HepG2 (cell line): Measurements from ENCODE around the gene UBAP1. TPM values are rescaled to one million over a fixed set of nuclear protein-coding genes. Genes with fewer than 3 reads are reported as not detected.

Source experiments
- ATAC-seq: fragments of 200-7000 bp; cut with Tn5 transposase; 3 replicates; pipeline ENCODE4 v1.9.1; 2020; ENCODE audit warnings: mild to moderate bottlenecking, moderate library complexity
- BruUV-seq: library from RNA; stranded (reverse); fragments of 400-500 nt; replicated peaks from 2 replicates; lab custom pipeline; 2021; lab: Mats Ljungman, UMichigan
- CTCF ChIA-PET: fragments of 300-600 bp; formaldehyde crosslinking; extraction: SDS; loops from one replicate; lab custom pipeline; 2021; ENCODE audit warnings: low total read pairs, inconsistent platforms, low intra/inter-chr PET ratio; lab: Yijun Ruan, JAX
- POLR2A ChIA-PET: fragments of 350-600 bp; sonication (Branson Sonifier 250); formaldehyde crosslinking; loops from one replicate; lab custom pipeline; 2020; ENCODE audit warnings: antibody characterized with exemption, inconsistent platforms; lab: Yijun Ruan, JAX
- DNase-seq: peaks from one replicate; pipeline ENCODE4 v3.0.0-alpha.2; 2015; ENCODE audit warnings: low spot score
- FAIRE-seq: peaks from 3 replicates; lab custom pipeline; 2011; peaks lifted over from hg19 to GRCh38; lab: Jason Lieb, UNC
- H2AFZ ChIP-seq: one replicate; pipeline ENCODE4 v1.6.1; 2011; ENCODE audit warnings: low read length, inconsistent platforms
- H3K27ac ChIP-seq: fragments of 300-600 bp; 3 replicates; pipeline ENCODE4 v1.8.0; 2011; ENCODE audit warnings: mixed run types, mild to moderate bottlenecking, mixed read lengths, low read length, inconsistent platforms; ENCODE audit not compliant: insufficient read depth; ENCODE audit errors: extremely low read length
- H3K27me3 ChIP-seq, 2 experiments: fragments of 200-600 bp in 1 of 2; 2 replicates in 1 of 2; 3 replicates in 1 of 2; pipeline versions ENCODE4 v1.6.0 to v1.8.0; 2011; ENCODE audit warnings: low read length in 2 of 2, mild to moderate bottlenecking in 2 of 2, moderate library complexity in 2 of 2, inconsistent platforms in 1 of 2; ENCODE audit not compliant: insufficient read depth in 2 of 2, control insufficient read depth in 1 of 2
- H3K36me3 ChIP-seq, 2 experiments: fragments of 200-600 bp in 1 of 2; replicated peaks in 1 of 2; 2 replicates in 1 of 2; 3 replicates in 1 of 2; pipeline versions ENCODE4 v1.5.1 to v1.8.0; 2011; ENCODE audit warnings: low read length in 2 of 2, inconsistent platforms in 1 of 2; ENCODE audit not compliant: insufficient read depth in 2 of 2, control insufficient read depth in 1 of 2
- H3K4me1 ChIP-seq: 2 replicates; pipeline ENCODE4 v1.5.1; 2012; ENCODE audit warnings: low read length, inconsistent platforms; ENCODE audit not compliant: insufficient read depth
- H3K4me2 ChIP-seq: 2 replicates; pipeline ENCODE4 v1.6.0; 2011; ENCODE audit warnings: low read depth, low read length, inconsistent platforms
- H3K4me3 ChIP-seq, 3 experiments: fragments of 200-600 bp in 1 of 3; sonication (generic), shearing (Covaris generic) in 1 of 3; replicated peaks in 1 of 3; 2 replicates each; pipeline ENCODE4 v1.5.1; 2011 to 2016; ENCODE audit warnings: low read length in 3 of 3, inconsistent platforms in 2 of 3, low read depth in 2 of 3, mild to moderate bottlenecking in 2 of 3, control low read depth in 1 of 3, mixed read lengths in 1 of 3; ENCODE audit not compliant: insufficient read depth in 1 of 3
- H3K79me2 ChIP-seq: one replicate; pipeline ENCODE4 v1.6.1; 2011; ENCODE audit warnings: low read length, inconsistent platforms; ENCODE audit not compliant: insufficient read depth
- H3K9ac ChIP-seq: 2 replicates; pipeline ENCODE4 v1.6.0; 2011; ENCODE audit warnings: mild to moderate bottlenecking, low read depth, low read length, inconsistent platforms; ENCODE audit not compliant: insufficient read depth
- H3K9me3 ChIP-seq: 2 replicates; pipeline ENCODE4 v1.5.1; 2012; ENCODE audit warnings: mild to moderate bottlenecking, low read length
- H4K20me1 ChIP-seq: 2 replicates; pipeline ENCODE4 v1.6.0; 2011; ENCODE audit warnings: inconsistent platforms, mild to moderate bottlenecking, low read length, moderate library complexity; ENCODE audit not compliant: insufficient read depth
- HNRNPK ChIP-seq: fragments of 200-400 bp; formaldehyde crosslinking; IDR thresholded peaks from 2 replicates; pipeline ENCODE4 v1.6.1; 2018; ENCODE audit warnings: low read length, low read depth, moderate library complexity, mild to moderate bottlenecking; ENCODE audit not compliant: poor library complexity, severe bottlenecking
- MAFF ChIP-seq: IDR thresholded peaks from 2 replicates; pipeline ENCODE4 v1.6.1; 2011; ENCODE audit warnings: low read depth, low read length, improper control_type of control experiment
- MAFK ChIP-seq, 2 experiments: IDR thresholded peaks in 1 of 2; conservative IDR thresholded peaks in 1 of 2; 2 replicates each; pipeline ENCODE4 v1.6.1; 2011; ENCODE audit warnings: improper control_type of control experiment in 2 of 2, low read length in 2 of 2
- MBD4 ChIP-seq: IDR thresholded peaks from 2 replicates; pipeline ENCODE4 v1.6.1; 2012; ENCODE audit warnings: low read length, inconsistent platforms, borderline replicate concordance
- PCBP1 ChIP-seq: fragments of 200-400 bp; formaldehyde crosslinking; IDR thresholded peaks from 2 replicates; pipeline ENCODE4 v1.6.1; 2017; ENCODE audit warnings: mild to moderate bottlenecking, low read depth, low read length, borderline replicate concordance
- PHB2 ChIP-seq: fragments of 450-650 bp; IDR thresholded peaks from 2 replicates; pipeline ENCODE4 v1.6.1; 2018; ENCODE audit not compliant: partially characterized antibody
- PRMT3 ChIP-seq: sonication (generic); formaldehyde crosslinking; IDR thresholded peaks from 2 replicates; pipeline ENCODE4 v1.8.1; 2022; ENCODE audit warnings: low read depth, mild to moderate bottlenecking, moderate library complexity, missing genetic modification reagents, borderline replicate concordance
- RBFOX2 ChIP-seq: fragments of 200-400 bp; formaldehyde crosslinking; IDR thresholded peaks from 2 replicates; pipeline ENCODE4 v1.6.1; 2017; ENCODE audit warnings: low read depth, mild to moderate bottlenecking, low read length
- SMAD1 ChIP-seq: sonication (generic); formaldehyde crosslinking; IDR thresholded peaks from 2 replicates; pipeline ENCODE4 v1.4.0; 2020; ENCODE audit warnings: missing genetic modification reagents, low read depth, mild to moderate bottlenecking, borderline replicate concordance
- ZMYM2 ChIP-seq: sonication (generic); formaldehyde crosslinking; IDR thresholded peaks from 2 replicates; pipeline ENCODE4 v1.8.0; 2022; ENCODE audit warnings: mild to moderate bottlenecking, missing genetic modification reagents
- ZMYM4 ChIP-seq: sonication (generic); formaldehyde crosslinking; IDR thresholded peaks from 2 replicates; pipeline ENCODE4 v1.8.1; 2023; ENCODE audit warnings: mild to moderate bottlenecking, missing genetic modification reagents
- ZNF142 ChIP-seq: sonication (generic); formaldehyde crosslinking; IDR thresholded peaks from 2 replicates; pipeline ENCODE4 v1.4.0; 2020; ENCODE audit warnings: missing genetic modification reagents
- ZNF670 ChIP-seq: sonication (generic); formaldehyde crosslinking; IDR thresholded peaks from 2 replicates; pipeline ENCODE4 v1.8.0; 2022; ENCODE audit warnings: mild to moderate bottlenecking, missing genetic modification reagents, borderline replicate concordance
- ZNF749 ChIP-seq: sonication (generic); formaldehyde crosslinking; IDR thresholded peaks from 2 replicates; pipeline ENCODE4 v1.8.0; 2022; ENCODE audit warnings: mild to moderate bottlenecking, missing genetic modification reagents, moderate library complexity, borderline replicate concordance
- WGBS: methylation state at CpG from one replicate; pipeline ENCODE4 v1.1.6; 2017; ENCODE audit warnings: low lambda C conversion rate; 5-methylcytosine and 5-hydroxymethylcytosine counted together
- in situ Hi-C: cut with HindIII; loops from 2 replicates; pipeline ENCODE4 v1.10.0; 2017; ENCODE audit warnings: low pct_unique_long_range_greater_than_20kb; ENCODE audit not compliant: extremely low pct_ligation_motif_present
- intact Hi-C: fragments of 100-400 bp; cut with micrococcal nuclease; formaldehyde crosslinking; loops from one replicate; pipeline ENCODE4 v1.10.0; 2022; ENCODE audit not compliant: unreplicated experiment
- polyA plus RNA-seq, 8 experiments: library from polyadenylated mRNA; depleted of rRNA in 3 of 8; stranded (reverse) in 7 of 8; unstranded in 1 of 8; fragments of >200 nt; fragmentation: Illumina TruSeq in 4 of 8; extraction: Trizol in 4 of 8; gene quantifications; 2 replicates each; pipeline versions ENCODE4 v1.2.1 to v1.2.3, GENCODE V29; 2011 to 2016; ENCODE audit warnings: low read depth in 4 of 8, missing spikeins in 1 of 8, mixed read lengths in 1 of 8; ENCODE audit not compliant: insufficient read depth in 1 of 8
- total RNA-seq, 5 experiments: library from RNA; depleted of rRNA; stranded (reverse); fragments of >200 nt; fragmentation: Illumina TruSeq; extraction: Trizol; gene quantifications; 2 replicates each; pipeline ENCODE4 v1.2.3, GENCODE V29; 2016; ENCODE audit warnings: low read depth in 1 of 5

Gene UBAP1
- total and polyA plus RNA-seq, 2 of the 13 experiments (the other 11 are each of a cell fraction or from before 2014, with no cell fraction given): 19.5 to 40.5 TPM

DNA sequence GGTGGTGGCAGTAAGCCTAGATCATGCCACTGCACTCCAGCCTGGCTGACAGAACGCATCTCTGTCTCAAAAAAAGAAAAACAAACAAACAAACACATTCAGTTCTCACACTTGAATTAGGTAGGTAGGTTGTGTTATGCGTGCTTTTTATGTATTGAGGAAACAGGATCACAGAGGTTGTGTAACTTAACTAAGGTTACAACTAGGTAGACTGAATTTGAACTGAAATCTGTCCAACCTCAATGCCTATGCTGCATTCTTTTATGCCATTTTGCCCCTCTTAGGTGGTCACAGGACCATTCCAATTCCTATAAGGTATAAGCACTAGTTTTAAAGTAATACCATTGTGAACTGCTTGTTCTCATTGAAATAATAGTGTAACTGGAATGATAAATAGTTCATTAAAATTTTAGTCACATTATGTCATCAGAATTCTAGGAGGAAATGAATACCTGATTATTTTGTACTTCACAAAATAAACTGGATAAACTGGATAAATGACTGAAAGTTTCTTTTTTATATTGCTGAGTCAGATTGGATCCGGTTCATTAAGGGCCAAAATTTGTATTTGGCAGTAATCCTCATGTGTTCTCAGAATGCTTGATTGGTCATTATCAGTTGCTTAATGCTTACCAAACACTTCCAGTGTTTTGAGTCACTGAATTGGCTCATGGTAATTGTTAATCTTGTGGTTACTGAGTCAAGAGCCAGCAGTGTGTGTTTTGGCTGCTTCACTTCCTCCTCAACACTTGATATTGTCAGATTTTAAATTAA lies 7.1 kb downstream of the UBAP1 start:
- ATAC-seq (no peak), DNase-seq (no peak), FAIRE-seq (no peak)
- Histone ChIP-seq H3K4me3 (no peak overlapping the region), H3K9me3 (no peaks in the 10 kb centered on the region), H3K4me1 (peaks cover 24% of the 10 kb centered on the region), H4K20me1 (peaks cover 15% of the 10 kb centered on the region), H3K9ac (no peak overlapping the region), H3K4me2 (no peak overlapping the region), H2AFZ (no peak overlapping the region), H3K27me3 (no peaks in the 10 kb centered on the region), H3K79me2 (peaks cover 66% of the 10 kb centered on the region), H3K27ac (no peak overlapping the region), H3K36me3 (no peaks in the 10 kb centered on the region; a peak in 1 of 5 replicates)
- in situ Hi-C loops: no loop called here
- ChIA-PET CTCF (no interaction called here), POLR2A (no interaction called here)
- TF ChIP-seq ZNF749 (CRISPR knock-in tag) (no peak), MBD4 (no peak), PRMT3 (CRISPR knock-in tag) (no peak), ZNF670 (CRISPR knock-in tag) (no peak), HNRNPK (no peak), ZMYM2 (CRISPR knock-in tag) (no peak), MAFF (peak; percentile 65), ZNF142 (CRISPR knock-in tag) (no peak), PHB2 (no peak), PCBP1 (no peak), RBFOX2 (peak; percentile 37; the same call in 1 of the 2 replicates), SMAD1 (CRISPR knock-in tag) (no peak), ZMYM4 (no peak), MAFK (conservative IDR thresholded peaks at IDR 0.05 in 1 of 2, IDR thresholded peaks at IDR 0.05 in 1 of 2; ENCODE audit: low read length in 2 of 2) (peak in 1 of 2 experiments; percentile 71; a peak in 2 of 4 replicates)
- WGBS: 83% methylated on average over 3 of the region's 3 CpGs
- BruUV-seq: TSS peak; percentile 9
- intact Hi-C loops: no loop called here
